HG02642 (cell line): ENCODE measurements around the gene TNXB.
"Not testable (repeated sequence)": the region's sequence is repeated elsewhere in the genome, so short reads cannot be mapped to it uniquely, and the experiment has no call there.

Source experiments
- ATAC-seq: cut with Tn5 transposase; IDR thresholded peaks from one replicate; pipeline ENCODE4 v1.9.1; 2021; ENCODE audit warnings: mild to moderate bottlenecking; ENCODE audit not compliant: unreplicated experiment, poor library complexity

The TNXB gene

GRCh38 chr6:32009537-32009936 lies 99.6 kb downstream of the TNXB start:
- not testable (repeated sequence) for ATAC-seq

GRCh38 chr6:32008616-32009015 lies 100.5 kb downstream of the TNXB start:
- ATAC-seq = not testable (repeated sequence)

- not testable (repeated sequence) for ATAC-seq
These were observed 101.1 kb downstream of the TNXB start for GRCh38 chr6:32008037-32008436.

GRCh38 chr6:32007086-32007485 lies 102.1 kb downstream of the TNXB start:
- ATAC-seq = not testable (repeated sequence)

- ATAC-seq = not testable (repeated sequence)
These were observed 103.1 kb downstream of the TNXB start for GRCh38 chr6:32005991-32006529.

GRCh38 chr6:32005538-32005880 lies 103.6 kb downstream of the TNXB start:
- ATAC-seq = not testable (repeated sequence)

- ATAC-seq = not testable (repeated sequence)
These were observed 104.1 kb downstream of the TNXB start for GRCh38 chr6:32004864-32005537.

GRCh38 chr6:32004393-32004792 lies 104.7 kb downstream of the TNXB start:
- not testable (repeated sequence) for ATAC-seq

- ATAC-seq = not testable (repeated sequence)
These were observed 105.8 kb downstream of the TNXB start for GRCh38 chr6:32003301-32003700.

- not testable (repeated sequence) for ATAC-seq
These were observed 106.4 kb downstream of the TNXB start for GRCh38 chr6:32002546-32003268.

- ATAC-seq = not testable (repeated sequence)
These were observed 112.8 kb downstream of the TNXB start for GRCh38 chr6:31996385-31996784.

- not testable (repeated sequence) for ATAC-seq
These were observed 114.7 kb downstream of the TNXB start for GRCh38 chr6:31994421-31994820.
